GM12878 (cell line): ENCODE data around the gene DENND1A. TPM values are rescaled to one million over a fixed set of nuclear protein-coding genes. Genes with fewer than 3 reads are reported as not detected.

ENCODE experiments used
- BCLAF1 ChIP-seq: fragments of 450-650 bp; IDR thresholded peaks from 2 replicates; pipeline ENCODE4 v1.6.1; 2017; ENCODE audit warnings: antibody characterized with exemption, mild to moderate bottlenecking, moderate library complexity
- CHD4 ChIP-seq: fragments of 200-600 bp; sonication (generic); IDR thresholded peaks from 2 replicates; pipeline ENCODE4 v1.6.1; 2016; ENCODE audit warnings: mild to moderate bottlenecking
- ESRRA ChIP-seq: IDR thresholded peaks from 2 replicates; pipeline ENCODE4 v1.6.1; 2012; ENCODE audit warnings: mild to moderate bottlenecking, low read length, improper control_type of control experiment
- POLR2AphosphoS5 ChIP-seq: IDR thresholded peaks from 2 replicates; pipeline ENCODE4 v1.6.1; 2011; ENCODE audit warnings: mild to moderate bottlenecking, low read length, inconsistent platforms
- REST ChIP-seq: IDR thresholded peaks from 2 replicates; pipeline ENCODE4 v1.6.1; 2012; ENCODE audit warnings: mild to moderate bottlenecking, low read depth, low read length
- SKIL ChIP-seq: fragments of 450-650 bp; IDR thresholded peaks from 2 replicates; pipeline ENCODE4 v1.6.1; 2017; ENCODE audit warnings: mild to moderate bottlenecking, low read depth, inconsistent platforms; ENCODE audit not compliant: poor library complexity, severe bottlenecking
- ZSCAN29 ChIP-seq: fragments of 450-650 bp; IDR thresholded peaks from 2 replicates; pipeline ENCODE4 v1.6.1; 2017; ENCODE audit warnings: mild to moderate bottlenecking, moderate library complexity
- polyA plus RNA-seq, 11 experiments: library from polyadenylated mRNA; depleted of rRNA in 4 of 11; unstranded in 6 of 11; stranded (reverse) in 5 of 11; fragments of >200 nt; fragmentation: Nextera tagmentation in 4 of 11; fragmentation: Illumina TruSeq in 1 of 11; extraction: Ambion mirVana in 4 of 11; extraction: Trizol in 1 of 11; gene quantifications; 1 replicate in 1 of 11; 2 replicates in 10 of 11; pipeline versions ENCODE4 v1.2.1 to v1.2.3, GENCODE V29; 2011 to 2016; ENCODE audit warnings: inconsistent platforms in 2 of 11, missing spikeins in 2 of 11, low read depth in 1 of 11
- total RNA-seq, 4 experiments: library from RNA; depleted of rRNA in 3 of 4; stranded (reverse); fragments of >200 nt in 3 of 4; fragmentation: Illumina TruSeq in 1 of 4; extraction: Trizol in 1 of 4; gene quantifications; 2 replicates each; pipeline versions ENCODE4 v1.2.1 to v1.2.3, GENCODE V29; 2013 to 2021

The DENND1A gene
- total and polyA plus RNA-seq, 10 of the 15 experiments (the other 5 are each of a cell fraction or from before 2014, with no cell fraction given): 14.1 to 48.6 (median 35.2) TPM

GRCh38 chr9:123339666-123340510 lies 590.0 kb downstream of the DENND1A start (continued):
- no peak for TF ChIP-seq REST
- no peak; the same call in 1 of the 2 replicates for TF ChIP-seq CHD4
- TF ChIP-seq BCLAF1: no peak
- no peak for TF ChIP-seq ZSCAN29
- peak; percentile 55 for TF ChIP-seq POLR2AphosphoS5
- no peak for TF ChIP-seq ESRRA
- TF ChIP-seq SKIL: no peak
- TF ChIP-seq, all 136 proteins: peak for 31
